Dendritic cell treated with granulocyte-macrophage colony-stimulating factor and Interleukin-4, amounts not matched to agents 40 ng/mL and 50 ng/mL, for 4 days (primary cell): Measurements from ENCODE around the gene TMEM163.
"Not testable (repeated sequence)": the region's sequence is repeated elsewhere in the genome, so short reads cannot be mapped to it uniquely, and the experiment has no call there.

Experiments used
- H3K27ac Mint-ChIP-seq: one replicate; pipeline ENCODE4 v1.8.0; 2022; ENCODE audit warnings: mild to moderate bottlenecking, mixed read lengths
- H3K27me3 Mint-ChIP-seq: one replicate; pipeline ENCODE4 v1.8.0; 2022; ENCODE audit warnings: mild to moderate bottlenecking, mixed read lengths
- H3K36me3 Mint-ChIP-seq: one replicate; pipeline ENCODE4 v1.8.0; 2022; ENCODE audit warnings: low read depth, mixed read lengths
- H3K4me1 Mint-ChIP-seq: one replicate; pipeline ENCODE4 v1.8.0; 2022; ENCODE audit warnings: low read depth, mixed read lengths
- H3K4me3 Mint-ChIP-seq: one replicate; pipeline ENCODE4 v1.8.0; 2022; ENCODE audit warnings: mild to moderate bottlenecking, moderate library complexity, mixed read lengths
- H3K9me3 Mint-ChIP-seq: one replicate; pipeline ENCODE4 v1.8.0; 2022; ENCODE audit warnings: mixed read lengths
- intact Hi-C: fragments of 100-400 bp; cut with micrococcal nuclease; formaldehyde crosslinking; loops from one replicate; pipeline ENCODE4 v1.15.0; 2022

The TMEM163 gene

GRCh38 chr2:134537702-134538101, 181.1 kb downstream of the TMEM163 start:
- Mint-ChIP-seq H3K27ac (no peak overlapping the region), H3K4me3 (no peak overlapping the region), H3K9me3 (no peaks in the 10 kb centered on the region), H3K36me3 (no peaks in the 10 kb centered on the region), H3K27me3 (no peaks in the 10 kb centered on the region), H3K4me1 (no peaks in the 10 kb centered on the region)
- intact Hi-C loops, result no loop called here

- H3K27me3 Mint-ChIP-seq, result no peaks in the 10 kb centered on the region
- H3K36me3 Mint-ChIP-seq, result no peaks in the 10 kb centered on the region
- intact Hi-C loops, result no loop called here
- no peak overlapping the region for H3K27ac Mint-ChIP-seq
- H3K4me1 Mint-ChIP-seq, result no peaks in the 10 kb centered on the region
- no peak overlapping the region for H3K4me3 Mint-ChIP-seq
- no peaks in the 10 kb centered on the region for H3K9me3 Mint-ChIP-seq
Observed at GRCh38 chr2:134537121-134537520, 181.7 kb downstream of the TMEM163 start.

GRCh38 chr2:134536296-134536695, 182.5 kb downstream of the TMEM163 start:
- H3K27ac Mint-ChIP-seq, result no peak overlapping the region
- H3K36me3 Mint-ChIP-seq, result no peaks in the 10 kb centered on the region
- H3K4me1 Mint-ChIP-seq, result no peaks in the 10 kb centered on the region
- H3K4me3 Mint-ChIP-seq, result no peak overlapping the region
- intact Hi-C loops, result no loop called here
- no peaks in the 10 kb centered on the region for H3K27me3 Mint-ChIP-seq
- H3K9me3 Mint-ChIP-seq, result no peaks in the 10 kb centered on the region

GRCh38 chr2:134532537-134532936, 186.3 kb downstream of the TMEM163 start:
- no peaks in the 10 kb centered on the region for H3K4me1 Mint-ChIP-seq
- H3K36me3 Mint-ChIP-seq, result no peaks in the 10 kb centered on the region
- no peak overlapping the region for H3K4me3 Mint-ChIP-seq
- H3K27ac Mint-ChIP-seq, result no peak overlapping the region
- H3K9me3 Mint-ChIP-seq, result no peaks in the 10 kb centered on the region
- no peaks in the 10 kb centered on the region for H3K27me3 Mint-ChIP-seq
- intact Hi-C loops, result no loop called here

GRCh38 chr2:134527381-134527780, 191.4 kb downstream of the TMEM163 start:
- Mint-ChIP-seq H3K36me3 (no peaks in the 10 kb centered on the region), H3K27me3 (no peaks in the 10 kb centered on the region), H3K9me3 (no peaks in the 10 kb centered on the region), H3K4me3 (no peak overlapping the region), H3K4me1 (no peaks in the 10 kb centered on the region), H3K27ac (no peak overlapping the region)
- intact Hi-C loops, result no loop called here

GRCh38 chr2:134522496-134523455, 196.0 kb downstream of the TMEM163 start:
- H3K4me3 Mint-ChIP-seq, result no peak overlapping the region
- H3K4me1 Mint-ChIP-seq, result no peaks in the 10 kb centered on the region
- no peak overlapping the region for H3K27ac Mint-ChIP-seq
- no peaks in the 10 kb centered on the region for H3K9me3 Mint-ChIP-seq
- H3K27me3 Mint-ChIP-seq, result no peaks in the 10 kb centered on the region
- intact Hi-C loops, result no loop called here
- H3K36me3 Mint-ChIP-seq, result no peaks in the 10 kb centered on the region

GRCh38 chr2:134518101-134518500, 200.7 kb downstream of the TMEM163 start:
- no peak overlapping the region for H3K4me3 Mint-ChIP-seq
- H3K9me3 Mint-ChIP-seq, result no peaks in the 10 kb centered on the region
- H3K27me3 Mint-ChIP-seq, result no peaks in the 10 kb centered on the region
- no peaks in the 10 kb centered on the region for H3K4me1 Mint-ChIP-seq
- no peaks in the 10 kb centered on the region for H3K36me3 Mint-ChIP-seq
- no peak overlapping the region for H3K27ac Mint-ChIP-seq
- intact Hi-C loops, result no loop called here

- no peaks in the 10 kb centered on the region for H3K9me3 Mint-ChIP-seq
- intact Hi-C loops, result no loop called here
- no peaks in the 10 kb centered on the region for H3K36me3 Mint-ChIP-seq
- H3K27ac Mint-ChIP-seq, result no peak overlapping the region
- no peaks in the 10 kb centered on the region for H3K27me3 Mint-ChIP-seq
- H3K4me1 Mint-ChIP-seq, result no peaks in the 10 kb centered on the region
- H3K4me3 Mint-ChIP-seq, result no peak overlapping the region
Observed at GRCh38 chr2:134515137-134515536, 203.7 kb downstream of the TMEM163 start.

GRCh38 chr2:134513465-134513804, 205.4 kb downstream of the TMEM163 start:
- intact Hi-C loops, result no loop called here
- H3K27me3 Mint-ChIP-seq, result no peaks in the 10 kb centered on the region
- no peak overlapping the region for H3K4me3 Mint-ChIP-seq
- no peaks in the 10 kb centered on the region for H3K36me3 Mint-ChIP-seq
- H3K9me3 Mint-ChIP-seq, result no peaks in the 10 kb centered on the region
- H3K4me1 Mint-ChIP-seq, result no peaks in the 10 kb centered on the region
- H3K27ac Mint-ChIP-seq, result no peak overlapping the region

GRCh38 chr2:134512734-134513464, 205.9 kb downstream of the TMEM163 start:
- H3K36me3 Mint-ChIP-seq, result no peaks in the 10 kb centered on the region
- no peak overlapping the region for H3K4me3 Mint-ChIP-seq
- intact Hi-C loops, result no loop called here
- H3K4me1 Mint-ChIP-seq, result no peaks in the 10 kb centered on the region
- no peaks in the 10 kb centered on the region for H3K9me3 Mint-ChIP-seq
- H3K27me3 Mint-ChIP-seq, result no peaks in the 10 kb centered on the region
- H3K27ac Mint-ChIP-seq, result no peak overlapping the region

GRCh38 chr2:134508391-134508790, 210.4 kb downstream of the TMEM163 start:
- intact Hi-C loops, result no loop called here
- H3K4me3 Mint-ChIP-seq, result no peak overlapping the region
- H3K27ac Mint-ChIP-seq, result no peak overlapping the region
- no peaks in the 10 kb centered on the region for H3K36me3 Mint-ChIP-seq
- no peaks in the 10 kb centered on the region for H3K9me3 Mint-ChIP-seq
- no peaks in the 10 kb centered on the region for H3K27me3 Mint-ChIP-seq
- H3K4me1 Mint-ChIP-seq, result no peaks in the 10 kb centered on the region

- Mint-ChIP-seq H3K9me3 (no peaks in the 10 kb centered on the region), H3K36me3 (no peaks in the 10 kb centered on the region), H3K27me3 (no peaks in the 10 kb centered on the region), H3K27ac (no peak overlapping the region), H3K4me3 (no peak overlapping the region), H3K4me1 (no peaks in the 10 kb centered on the region)
- intact Hi-C loops, result no loop called here
Observed at GRCh38 chr2:134507697-134508096, 211.1 kb downstream of the TMEM163 start.

GRCh38 chr2:134507159-134507558, 211.6 kb downstream of the TMEM163 start:
- not testable (repeated sequence) for H3K4me3 Mint-ChIP-seq, H3K4me1 Mint-ChIP-seq

GRCh38 chr2:134505446-134505845, 213.4 kb downstream of the TMEM163 start:
- intact Hi-C loops, result no loop called here
- Mint-ChIP-seq H3K36me3 (no peaks in the 10 kb centered on the region), H3K9me3 (no peaks in the 10 kb centered on the region), H3K27me3 (no peaks in the 10 kb centered on the region), H3K27ac (no peak overlapping the region), H3K4me3 (no peak overlapping the region), H3K4me1 (no peaks in the 10 kb centered on the region)

More at GRCh38 chr2:134507159-134507558, 211.6 kb downstream of the TMEM163 start:
- H3K27ac Mint-ChIP-seq, H3K36me3 Mint-ChIP-seq, H3K9me3 Mint-ChIP-seq, intact Hi-C loops, H3K27me3 Mint-ChIP-seq: not testable (repeated sequence)
